ENCODE results near the gene CDKN1A.

Gene CDKN1A

GRCh38 chr6:36676141-36677058, 2.1 kb upstream of the CDKN1A start:
- no peak for TF ChIP-seq CTCF (IDR thresholded peaks at IDR 0.05; ENCODE audit: control insufficient read depth, insufficient read depth, low read depth, low read length, missing control alignments)
- H3K4me3 ChIP-seq (ENCODE audit: control insufficient read depth, low read depth, low read length), result no peak overlapping the region
- DNase-seq (ENCODE audit: low read depth), result no peak

GRCh38 chr6:36677059-36677749, 1.3 kb upstream of the CDKN1A start:
- no peak overlapping the region for H3K4me3 ChIP-seq (ENCODE audit: control insufficient read depth, low read depth, low read length)
- TF ChIP-seq CTCF (IDR thresholded peaks at IDR 0.05; ENCODE audit: control insufficient read depth, insufficient read depth, low read depth, low read length, missing control alignments), result no peak
- no peak for DNase-seq (ENCODE audit: low read depth)

GRCh38 chr6:36677753-36678487, 594 bp upstream of the CDKN1A start:
- no peak for TF ChIP-seq CTCF (IDR thresholded peaks at IDR 0.05; ENCODE audit: control insufficient read depth, insufficient read depth, low read depth, low read length, missing control alignments)
- DNase-seq (ENCODE audit: low read depth), result peak; percentile 92
- peak overlapping the region; percentile 25 for H3K4me3 ChIP-seq (ENCODE audit: control insufficient read depth, low read depth, low read length)

- TF ChIP-seq CTCF (IDR thresholded peaks at IDR 0.05; ENCODE audit: control insufficient read depth, insufficient read depth, low read depth, low read length, missing control alignments), result no peak
- no peak for DNase-seq (ENCODE audit: low read depth)
- peak overlapping the region; percentile 73 for H3K4me3 ChIP-seq (ENCODE audit: control insufficient read depth, low read depth, low read length)
These were observed 724 bp downstream of the CDKN1A start for GRCh38 chr6:36679043-36679833.

- no peak for DNase-seq (ENCODE audit: low read depth)
- peak overlapping the region; percentile 23 for H3K4me3 ChIP-seq (ENCODE audit: control insufficient read depth, low read depth, low read length)
- no peak for TF ChIP-seq CTCF (IDR thresholded peaks at IDR 0.05; ENCODE audit: control insufficient read depth, insufficient read depth, low read depth, low read length, missing control alignments)
These were observed 4.0 kb downstream of the CDKN1A start for GRCh38 chr6:36682328-36683144.
